Chondrocyte (in vitro differentiated cells): ENCODE measurements around the gene KIF1C. TPM values are rescaled to one million over a fixed set of nuclear protein-coding genes. Genes with fewer than 3 reads are reported as not detected.
A peak's percentile ranks its signal among the peaks of the same experiment; 100 is the strongest.

Experiments used
- DNase-seq: peaks from one replicate; pipeline ENCODE4 v3.0.0; 2021; ENCODE audit warnings: mixed read lengths, low spot score
- H3K27ac Mint-ChIP-seq: one replicate; pipeline ENCODE4 v1.8.0; 2021; ENCODE audit warnings: mild to moderate bottlenecking, moderate library complexity, mixed read lengths; ENCODE audit not compliant: unreplicated experiment
- H3K27me3 Mint-ChIP-seq: 2 replicates; pipeline ENCODE4 v1.8.0; 2021; ENCODE audit warnings: low read depth, mixed read lengths
- H3K36me3 Mint-ChIP-seq: 2 replicates; pipeline ENCODE4 v1.8.0; 2021; ENCODE audit warnings: low read depth, mixed read lengths
- H3K4me1 Mint-ChIP-seq: 2 replicates; pipeline ENCODE4 v1.8.0; 2021; ENCODE audit warnings: low read depth, mild to moderate bottlenecking, mixed read lengths
- H3K4me3 Mint-ChIP-seq: one replicate; pipeline ENCODE4 v1.8.0; 2021; ENCODE audit warnings: mild to moderate bottlenecking, moderate library complexity, mixed read lengths; ENCODE audit not compliant: unreplicated experiment
- H3K9me3 Mint-ChIP-seq: 2 replicates; pipeline ENCODE4 v1.8.0; 2021; ENCODE audit warnings: low read depth, mixed read lengths
- CTCF ChIP-seq: fragments of 200-600 bp; sonication (generic); IDR thresholded peaks from 2 replicates; pipeline ENCODE4 v1.5.0; 2021; ENCODE audit warnings: antibody characterized with exemption, mild to moderate bottlenecking, moderate library complexity
- total RNA-seq: library from RNA; stranded (reverse); gene quantifications from 3 replicates; pipeline ENCODE4 v1.2.1, GENCODE V29; 2021

KIF1C gene
- total RNA-seq, 1 donor from 2014 or later, result 174 TPM

DNA sequence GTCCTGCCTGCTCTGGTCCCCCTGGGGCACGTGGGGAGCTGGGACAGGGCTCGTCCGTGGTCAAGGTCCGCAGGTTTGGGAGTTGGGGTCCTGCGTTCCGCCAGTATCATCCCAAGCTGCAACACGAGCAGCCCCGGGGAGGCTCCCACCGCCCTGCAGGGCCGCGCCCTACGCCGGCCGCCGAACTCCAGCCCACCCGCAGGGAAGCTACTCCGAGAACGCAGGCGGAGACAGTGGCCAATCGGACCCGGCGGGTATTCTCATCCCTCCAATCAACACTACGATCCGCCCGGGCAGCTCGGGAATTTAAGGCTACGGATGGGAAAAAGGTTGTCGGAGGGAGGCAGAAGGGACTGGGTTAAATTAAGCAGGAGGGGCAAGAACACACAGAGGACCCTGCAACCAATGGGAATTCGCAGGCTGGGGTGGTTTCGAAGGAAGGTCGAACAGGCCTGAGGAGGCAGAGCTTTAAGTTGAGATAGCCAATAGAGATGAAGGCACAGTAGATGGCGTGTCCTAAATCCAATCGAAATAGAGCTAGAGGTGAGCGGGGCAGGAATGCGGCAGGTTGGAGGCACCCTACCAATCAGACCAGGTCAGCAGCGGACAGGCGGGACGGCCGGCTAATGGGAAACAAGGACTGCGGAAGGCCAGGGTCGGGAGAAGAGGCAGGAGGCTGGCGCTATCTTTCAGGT is 30.8 kb upstream of the KIF1C start:
- no peak overlapping the region for H3K4me3 Mint-ChIP-seq
- no peak for TF ChIP-seq CTCF
- H3K4me1 Mint-ChIP-seq, result peaks cover 40% of the 10 kb centered on the region
- H3K27me3 Mint-ChIP-seq, result no peaks in the 10 kb centered on the region
- no peak overlapping the region for H3K27ac Mint-ChIP-seq
- peaks cover 24% of the 10 kb centered on the region for H3K36me3 Mint-ChIP-seq
- peak; percentile 99 for DNase-seq
- no peaks in the 10 kb centered on the region for H3K9me3 Mint-ChIP-seq

- Mint-ChIP-seq H3K36me3 (peaks cover 25% of the 10 kb centered on the region), H3K27ac (no peak within 1 kb of the TSS), H3K4me1 (peaks cover 43% of the 10 kb centered on the region), H3K9me3 (no peaks in the 10 kb centered on the region), H3K4me3 (no peak within 1 kb of the TSS), H3K27me3 (no peaks in the 10 kb centered on the region)
- peak; percentile 97 for DNase-seq
- peak; percentile 49 for TF ChIP-seq CTCF
Measured at GRCh38 chr17:4967539-4968485, 29.9 kb upstream of the KIF1C start, which contains the start of gene SPAG7. SPAG7 (minus strand) TSS chr17:4967817; CDS start chr17:4967804, 13 bp downstream.

GRCh38 chr17:4968486-4969046 is 29.2 kb upstream of the KIF1C start:
- TF ChIP-seq CTCF, result no peak
- no peak for DNase-seq
- Mint-ChIP-seq H3K9me3 (no peaks in the 10 kb centered on the region), H3K27ac (no peak overlapping the region), H3K4me3 (no peak overlapping the region), H3K27me3 (no peaks in the 10 kb centered on the region), H3K4me1 (peaks cover 43% of the 10 kb centered on the region), H3K36me3 (peaks cover 27% of the 10 kb centered on the region)

DNA sequence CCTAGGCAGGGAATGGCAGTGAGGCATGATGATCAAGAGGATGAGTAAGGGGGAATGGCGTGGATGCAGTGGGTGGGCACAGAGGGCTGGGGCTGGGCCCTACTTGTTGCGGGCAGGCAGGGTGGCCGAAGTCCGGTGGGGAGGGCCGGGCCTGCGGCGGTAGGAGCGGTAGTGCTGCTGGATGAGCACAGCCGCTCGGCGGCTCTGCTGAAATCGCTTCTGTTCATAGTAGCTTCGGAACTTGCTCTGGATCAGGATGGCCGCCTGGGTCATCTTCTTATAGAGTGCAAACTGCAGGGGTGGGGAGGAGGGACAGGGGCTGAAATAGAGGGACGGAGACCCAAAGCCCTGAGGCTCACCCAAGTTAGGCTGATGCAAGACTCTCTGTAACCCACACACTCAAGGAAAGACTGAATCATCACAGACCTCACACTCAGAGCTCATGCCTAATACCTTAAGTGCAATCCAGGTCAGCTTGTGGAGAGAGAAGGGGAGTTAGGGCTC is 28.7 kb upstream of the KIF1C start:
- H3K9me3 Mint-ChIP-seq, result no peaks in the 10 kb centered on the region
- peaks cover 48% of the 10 kb centered on the region for H3K4me1 Mint-ChIP-seq
- TF ChIP-seq CTCF, result no peak
- DNase-seq, result no peak
- no peaks in the 10 kb centered on the region for H3K27me3 Mint-ChIP-seq
- no peak overlapping the region for H3K27ac Mint-ChIP-seq
- peaks cover 30% of the 10 kb centered on the region for H3K36me3 Mint-ChIP-seq
- no peak overlapping the region for H3K4me3 Mint-ChIP-seq
